Mucosa of descending colon (tissue), 3 donors: ENCODE results near the gene LRRC41. TPM values are rescaled to one million over a fixed set of nuclear protein-coding genes. Genes with fewer than 3 reads are reported as not detected.
"Not testable (repeated sequence)": the region's sequence is repeated elsewhere in the genome, so short reads cannot be mapped to it uniquely, and the experiment has no call there.

Experiments
- ATAC-seq: fragments of 200-7000 bp; cut with Tn5 transposase; one replicate; pipeline ENCODE4 v1.9.1; 2020; ENCODE audit warnings: mild to moderate bottlenecking, moderate library complexity
- DNase-seq, 3 donors: peaks; one replicate each; pipeline ENCODE4 v3.0.0-alpha.2; 2020
- H3K36me3 ChIP-seq: fragments of 200-600 bp; one replicate; pipeline ENCODE4 v1.8.0; 2021; ENCODE audit warnings: low read depth, mild to moderate bottlenecking
- H3K4me1 ChIP-seq: fragments of 200-600 bp; one replicate; pipeline ENCODE4 v1.8.0; 2021; ENCODE audit warnings: low read depth, mild to moderate bottlenecking
- H3K4me3 ChIP-seq: fragments of 200-600 bp; one replicate; pipeline ENCODE4 v1.8.0; 2021; ENCODE audit warnings: mild to moderate bottlenecking
- H3K9me3 ChIP-seq: fragments of 200-600 bp; one replicate; pipeline ENCODE4 v1.8.0; 2021; ENCODE audit warnings: mild to moderate bottlenecking
- intact Hi-C, 2 donors: fragments of 100-400 bp; cut with DNase I in 1 of 2; cut with micrococcal nuclease in 1 of 2; formaldehyde crosslinking; loops; one replicate each; pipeline versions ENCODE4 v1.11.0 to v1.11.1; 2022; cut with DNase I, micrococcal nuclease
- total RNA-seq, 3 donors: library from RNA; stranded (reverse); fragmentation: NEBNext Ultra II Directional in 2 of 3; extraction: Animal tissue kit (Norgen Biotek cat#: 25700) in 2 of 3; gene quantifications; one replicate each; pipeline versions ENCODE4 v1.2.1 to v1.2.4, GENCODE V29; 2021 to 2023
- TF ChIP-seq, protein P1 (sequence below): fragments of 200-600 bp; IDR thresholded peaks from one replicate; pipeline ENCODE4 v1.8.0; 2022; ENCODE audit warnings: antibody characterized with exemption, mild to moderate bottlenecking
- donor health status: DM: no; HTN: no; CAD: no; lungs with moderate emphysema.
- donor health status: DM: no; HTN: no; CAD: no.
- donor health status: DM: no; HTN: yes; CAD: no.

LRRC41 gene
- total RNA-seq, 3 donors from 2014 or later, result 41.8 to 56.0 (median 43.1) TPM

DNA sequence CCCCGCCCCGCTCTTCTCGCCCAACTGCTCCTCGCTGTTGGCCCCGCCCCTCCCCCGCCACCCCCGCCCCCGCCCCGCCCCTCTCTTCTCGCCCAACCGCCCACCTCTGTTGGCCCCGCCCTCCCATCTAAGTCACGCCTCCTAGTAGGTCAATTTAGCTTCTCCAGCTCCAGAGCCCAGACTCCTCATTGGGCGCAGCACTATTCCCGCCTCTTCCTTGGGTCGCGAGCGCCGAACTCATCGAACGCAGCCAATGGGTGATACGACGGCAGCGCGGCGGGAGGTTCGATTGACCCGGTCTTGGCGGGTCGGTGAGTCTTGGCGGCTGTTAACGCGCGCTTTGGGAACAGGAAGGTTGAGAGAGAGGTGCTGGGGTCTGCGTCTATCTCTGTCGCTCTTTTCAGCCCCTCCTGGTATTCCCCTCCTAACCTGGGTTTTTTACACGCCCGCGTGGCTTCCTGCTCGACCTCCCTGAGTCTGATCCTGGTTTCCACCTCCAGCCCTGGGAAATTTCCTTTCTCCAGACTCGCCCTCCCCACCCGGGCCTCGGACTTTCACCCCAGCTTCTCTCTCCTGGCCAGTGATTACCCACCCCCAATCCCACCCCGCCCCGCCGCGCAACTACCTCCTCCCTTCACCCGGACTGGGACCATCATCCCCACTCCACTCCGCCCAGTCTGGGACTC lies 55.8 kb downstream of the LRRC41 start, which contains the start of gene RAD54L:
TSS of gene RAD54L (plus strand) at position 328 of the 686 bp plus-strand sequence. CDS start 643 bp downstream, outside the sequence.
- H3K4me1 ChIP-seq, result peaks cover 12% of the 10 kb centered on the region
- no peaks in the 10 kb centered on the region for H3K36me3 ChIP-seq
- H3K4me3 ChIP-seq, result peak within 1 kb of the TSS; percentile 30
- TF ChIP-seq, protein P1, sequence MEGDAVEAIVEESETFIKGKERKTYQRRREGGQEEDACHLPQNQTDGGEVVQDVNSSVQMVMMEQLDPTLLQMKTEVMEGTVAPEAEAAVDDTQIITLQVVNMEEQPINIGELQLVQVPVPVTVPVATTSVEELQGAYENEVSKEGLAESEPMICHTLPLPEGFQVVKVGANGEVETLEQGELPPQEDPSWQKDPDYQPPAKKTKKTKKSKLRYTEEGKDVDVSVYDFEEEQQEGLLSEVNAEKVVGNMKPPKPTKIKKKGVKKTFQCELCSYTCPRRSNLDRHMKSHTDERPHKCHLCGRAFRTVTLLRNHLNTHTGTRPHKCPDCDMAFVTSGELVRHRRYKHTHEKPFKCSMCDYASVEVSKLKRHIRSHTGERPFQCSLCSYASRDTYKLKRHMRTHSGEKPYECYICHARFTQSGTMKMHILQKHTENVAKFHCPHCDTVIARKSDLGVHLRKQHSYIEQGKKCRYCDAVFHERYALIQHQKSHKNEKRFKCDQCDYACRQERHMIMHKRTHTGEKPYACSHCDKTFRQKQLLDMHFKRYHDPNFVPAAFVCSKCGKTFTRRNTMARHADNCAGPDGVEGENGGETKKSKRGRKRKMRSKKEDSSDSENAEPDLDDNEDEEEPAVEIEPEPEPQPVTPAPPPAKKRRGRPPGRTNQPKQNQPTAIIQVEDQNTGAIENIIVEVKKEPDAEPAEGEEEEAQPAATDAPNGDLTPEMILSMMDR, result no peak
- DNase-seq (peak; percentile 97 to 98 (median 98)), ATAC-seq (peak; percentile 95)
- intact Hi-C loops, result no loop called here
- H3K9me3 ChIP-seq, result no peaks in the 10 kb centered on the region

DNA sequence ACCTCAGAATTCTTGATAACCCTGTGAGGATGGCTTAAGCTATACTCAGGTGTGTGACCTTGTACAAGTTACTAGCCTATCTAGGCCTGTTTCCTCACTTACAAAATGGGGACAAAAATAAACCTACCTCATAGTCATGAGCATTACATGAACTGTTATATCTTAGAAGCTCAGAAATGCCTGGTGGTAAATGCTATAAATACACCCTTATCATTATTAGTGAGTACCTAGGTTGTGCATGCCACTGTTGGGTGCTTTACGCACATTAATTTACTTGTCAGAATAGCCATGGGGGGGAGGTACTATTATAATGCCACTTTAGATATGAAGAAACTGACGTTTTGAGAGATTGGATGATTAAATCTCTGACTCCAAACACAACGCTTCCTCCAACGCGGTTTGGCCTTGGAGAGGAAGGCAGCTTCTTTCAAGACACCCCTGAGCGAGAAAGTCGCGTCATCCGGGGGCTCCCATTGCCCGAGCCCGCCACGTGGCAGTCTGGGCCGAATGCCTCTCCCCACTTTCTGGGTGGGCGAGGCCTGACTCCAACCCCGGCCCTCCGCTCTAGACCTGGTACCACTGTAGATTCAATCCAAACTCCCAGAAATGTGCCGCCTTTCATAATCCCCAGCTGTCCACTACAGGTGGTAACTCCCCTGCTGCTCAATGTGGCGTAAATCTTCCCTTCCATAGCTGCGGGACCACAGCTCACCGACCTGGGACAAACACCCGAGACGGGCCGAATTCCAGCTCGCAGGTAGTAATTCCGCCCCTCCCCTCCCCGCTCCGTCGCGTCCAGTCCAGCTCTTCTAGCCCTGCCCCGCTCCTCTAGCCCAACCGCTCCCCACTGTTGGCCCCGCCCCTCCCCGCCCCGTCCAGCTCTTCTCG lies 56.6 kb downstream of the LRRC41 start:
- intact Hi-C loops, result no loop called here
- Histone ChIP-seq H3K9me3 (no peaks in the 10 kb centered on the region), H3K4me1 (peaks cover 12% of the 10 kb centered on the region), H3K4me3 (peak overlapping the region; percentile 17), H3K36me3 (no peaks in the 10 kb centered on the region)
- TF ChIP-seq, protein P1, result no peak
- DNase-seq, result peak in 2 of 3 donors; percentile 57 to 74
- ATAC-seq, result peak; percentile 88

DNA sequence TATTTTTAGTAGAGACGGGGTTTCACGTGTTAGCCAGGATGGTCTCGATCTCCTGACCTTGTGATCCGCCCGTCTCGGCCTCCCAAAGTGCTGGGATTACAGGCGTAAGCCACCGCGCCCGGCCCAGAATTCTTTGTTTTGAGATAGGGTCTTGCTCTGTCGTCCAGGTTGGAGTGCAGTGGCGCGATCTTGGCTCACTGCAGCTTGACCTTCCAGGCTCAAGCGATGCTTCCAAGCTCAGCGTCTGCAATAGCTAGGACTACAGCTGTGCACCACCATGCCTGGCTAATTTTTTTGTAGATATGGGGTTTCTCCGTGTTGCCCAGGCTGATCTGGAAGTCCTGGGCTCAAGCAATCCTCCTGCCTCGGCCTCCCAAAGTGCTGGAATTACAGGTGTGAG lies 57.3 kb downstream of the LRRC41 start:
- H3K9me3 ChIP-seq, ATAC-seq, intact Hi-C loops, H3K36me3 ChIP-seq, H3K4me3 ChIP-seq: not testable (repeated sequence)
- peaks cover 12% of the 10 kb centered on the region for H3K4me1 ChIP-seq
- peak in 1 of 3 donors; percentile 36 for DNase-seq

DNA sequence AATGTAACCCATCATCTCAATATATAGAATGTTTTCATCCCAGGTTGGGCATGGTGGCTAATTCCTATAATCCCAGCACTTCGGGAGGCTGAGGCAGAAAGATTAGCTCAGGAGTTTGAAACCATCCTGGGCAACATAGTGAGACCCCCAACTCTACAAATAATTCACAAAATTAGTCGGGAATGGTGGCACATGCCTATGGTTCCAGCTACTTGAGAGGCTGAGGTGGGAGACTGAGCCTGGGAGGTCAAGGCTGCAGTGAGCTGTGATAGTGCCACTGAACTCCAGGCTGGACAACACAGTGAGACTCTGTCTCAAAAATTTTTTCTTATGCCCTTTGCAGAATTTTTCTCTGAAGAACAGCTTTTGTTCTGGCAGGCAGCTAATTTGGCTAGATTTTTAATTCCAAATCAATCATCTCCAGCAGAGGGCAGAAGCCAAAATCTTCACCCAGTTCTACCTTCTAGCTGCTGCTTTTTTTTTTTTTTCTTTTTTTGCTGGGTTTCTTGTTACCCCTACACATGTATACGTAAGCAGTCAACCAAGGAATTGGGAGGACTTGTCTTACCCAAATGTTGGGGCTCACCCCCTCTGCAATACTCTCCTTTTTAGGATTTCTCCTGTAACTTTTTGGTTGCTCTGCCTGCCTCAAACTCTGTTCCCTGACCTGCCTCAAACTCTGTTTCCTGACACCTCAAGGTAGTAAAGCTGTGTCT lies 58.6 kb downstream of the LRRC41 start:
- no peak for ATAC-seq
- intact Hi-C loops, result no loop called here
- H3K36me3 ChIP-seq, result no peaks in the 10 kb centered on the region
- H3K4me1 ChIP-seq, result peaks cover 12% of the 10 kb centered on the region
- H3K4me3 ChIP-seq, result no peak overlapping the region
- TF ChIP-seq, protein P1, result no peak
- no peak for DNase-seq
- H3K9me3 ChIP-seq, result no peaks in the 10 kb centered on the region

DNA sequence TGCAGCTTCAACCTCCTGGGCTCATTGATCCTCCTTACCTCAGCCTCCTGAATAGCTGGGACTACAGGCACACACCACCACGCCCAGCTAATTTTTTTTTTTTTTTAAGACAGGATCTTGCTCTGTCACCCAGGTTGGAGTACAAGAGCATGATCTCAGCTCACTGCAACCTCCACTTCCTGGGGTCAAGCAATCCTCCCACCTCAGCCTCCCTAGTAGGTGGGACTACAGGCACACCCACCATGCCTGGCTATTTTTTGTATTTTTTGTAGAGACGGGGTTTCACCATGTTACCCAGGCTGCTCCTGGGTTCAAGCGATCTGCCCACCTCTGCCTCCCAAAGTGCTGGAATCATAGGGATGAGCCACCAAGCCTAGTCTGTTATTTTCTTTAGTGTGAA lies 59.6 kb downstream of the LRRC41 start:
- ATAC-seq, intact Hi-C loops, DNase-seq, H3K36me3 ChIP-seq, H3K4me3 ChIP-seq, H3K9me3 ChIP-seq: not testable (repeated sequence)
- H3K4me1 ChIP-seq, result peaks cover 12% of the 10 kb centered on the region

DNA sequence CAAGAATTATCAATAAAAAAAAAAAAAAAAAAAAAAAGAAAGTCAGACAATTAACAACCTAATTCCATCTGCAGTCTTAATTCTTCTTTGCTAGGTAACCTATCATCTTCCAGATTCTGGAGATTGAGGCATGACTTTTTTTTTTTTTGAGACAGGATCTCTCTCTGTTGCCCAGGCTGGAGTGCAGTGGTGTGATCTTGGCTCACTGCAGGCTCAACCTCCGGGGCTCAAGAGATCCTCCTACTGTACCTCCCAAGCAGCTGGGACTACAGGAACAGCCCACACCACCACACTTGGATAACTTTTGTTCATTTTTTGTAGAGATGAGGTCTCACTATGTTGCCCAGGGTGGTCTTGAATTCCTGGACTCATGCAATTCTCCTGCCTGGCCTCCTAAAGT lies 60.5 kb downstream of the LRRC41 start:
- TF ChIP-seq, protein P1, result no peak
- H3K36me3 ChIP-seq, result no peaks in the 10 kb centered on the region
- DNase-seq (no peak), ATAC-seq (no peak)
- no peak overlapping the region for H3K4me3 ChIP-seq
- no peaks in the 10 kb centered on the region for H3K9me3 ChIP-seq
- intact Hi-C loops, result no loop called here
- H3K4me1 ChIP-seq, result peaks cover 2% of the 10 kb centered on the region

DNA sequence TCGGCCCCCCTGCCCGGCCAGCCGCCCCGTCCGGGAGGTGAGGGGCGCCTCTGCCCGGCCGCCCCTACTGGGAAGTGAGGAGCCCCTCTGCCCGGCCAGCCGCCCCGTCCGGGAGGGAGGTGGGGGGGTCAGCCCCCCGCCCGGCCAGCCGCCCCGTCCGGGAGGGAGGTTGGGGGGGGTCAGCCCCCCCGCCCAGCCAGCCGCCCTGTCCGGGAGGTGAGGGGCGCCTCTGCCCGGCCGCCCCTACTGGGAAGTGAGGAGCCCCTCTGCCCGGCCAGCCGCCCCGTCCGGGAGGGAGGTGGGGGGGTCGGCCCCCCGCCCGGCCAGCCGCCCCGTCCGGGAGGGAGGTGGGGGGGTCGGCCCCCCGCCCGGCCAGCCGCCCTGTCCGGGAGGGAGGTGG lies 61.7 kb downstream of the LRRC41 start:
- intact Hi-C loops, result not testable (repeated sequence)

DNA sequence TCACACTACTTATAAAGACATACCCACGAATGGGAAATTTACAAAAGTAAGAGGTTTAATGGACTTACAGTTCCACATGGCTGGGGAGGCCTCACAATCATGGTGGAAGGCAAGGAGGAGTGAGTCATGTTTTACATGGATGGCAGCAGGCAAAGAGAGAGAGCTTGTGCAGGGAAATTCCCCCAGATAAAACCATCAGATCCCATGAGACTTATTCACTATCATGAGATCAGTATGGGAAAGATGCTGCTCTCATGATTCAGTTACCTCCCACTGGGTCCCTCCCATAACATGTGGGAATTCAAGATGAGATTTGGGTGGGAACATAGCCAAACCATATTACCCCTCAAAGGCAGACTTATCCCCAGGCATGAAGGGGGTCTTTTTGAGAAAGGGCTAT lies 64.6 kb downstream of the LRRC41 start:
- H3K9me3 ChIP-seq, H3K4me1 ChIP-seq, intact Hi-C loops, DNase-seq, H3K4me3 ChIP-seq, ATAC-seq, H3K36me3 ChIP-seq: not testable (repeated sequence)

More for the DNA sequence above, 61.7 kb downstream of the LRRC41 start:
- H3K4me3 ChIP-seq, H3K4me1 ChIP-seq, H3K36me3 ChIP-seq, ATAC-seq, H3K9me3 ChIP-seq, DNase-seq: not testable (repeated sequence)
